CD4-positive, alpha-beta T cell treated with Interleukin-21 for 1 hour (primary cell): ENCODE results near the gene LILRA1.
"Not testable (repeated sequence)": the region's sequence is repeated elsewhere in the genome, so short reads cannot be mapped to it uniquely, and the experiment has no call there.

ENCODE experiments used
- DNase-seq: peaks from one replicate; pipeline ENCODE4 v3.0.0-alpha.2; 2020

The LILRA1 gene

DNA sequence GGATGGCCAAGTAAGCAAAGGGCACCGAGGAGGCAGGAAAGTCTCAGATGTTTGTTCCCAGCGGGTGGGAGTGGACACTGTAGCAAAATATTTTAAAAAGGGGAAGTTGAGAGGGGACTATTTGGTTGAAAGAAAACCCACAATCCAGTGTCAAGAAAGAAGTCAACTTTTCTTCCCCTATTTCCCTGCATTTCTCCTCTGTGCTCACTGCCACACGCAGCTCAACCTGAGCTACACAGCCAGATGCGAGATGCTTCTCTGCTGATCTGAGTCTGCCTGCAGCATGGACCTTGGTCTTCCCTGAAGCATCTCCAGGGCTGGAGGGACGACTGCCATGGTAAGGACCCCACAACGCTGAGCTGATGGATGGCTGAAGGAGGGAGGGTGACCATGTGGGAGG is at the start of gene LILRA1:
Gene LILRA1, plus strand, starts transcription at position 188 of the 400 bp plus-strand sequence. CDS start 613 bp downstream, outside the sequence.
- DNase-seq = not testable (repeated sequence)

DNA sequence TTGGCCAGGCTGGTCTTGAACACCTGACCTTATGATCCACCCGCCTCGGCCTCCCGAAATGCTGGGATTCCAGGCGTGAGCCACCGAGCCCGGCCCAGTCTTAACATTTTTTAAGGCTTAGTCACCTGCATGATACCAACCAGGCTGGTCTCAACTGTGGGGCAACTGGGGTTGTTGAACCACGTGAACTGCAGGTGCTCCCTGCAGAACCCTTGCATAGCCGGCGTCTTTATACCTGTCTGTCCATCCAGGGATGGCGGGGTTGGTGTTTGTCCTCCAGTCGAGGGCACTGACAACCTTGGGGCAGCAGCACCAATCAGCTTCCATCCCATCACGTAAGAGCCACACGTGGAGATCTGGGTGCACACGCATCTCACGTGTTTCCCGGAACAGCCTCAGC is 44.6 kb upstream of the LILRA1 start:
- DNase-seq = no peak

DNA sequence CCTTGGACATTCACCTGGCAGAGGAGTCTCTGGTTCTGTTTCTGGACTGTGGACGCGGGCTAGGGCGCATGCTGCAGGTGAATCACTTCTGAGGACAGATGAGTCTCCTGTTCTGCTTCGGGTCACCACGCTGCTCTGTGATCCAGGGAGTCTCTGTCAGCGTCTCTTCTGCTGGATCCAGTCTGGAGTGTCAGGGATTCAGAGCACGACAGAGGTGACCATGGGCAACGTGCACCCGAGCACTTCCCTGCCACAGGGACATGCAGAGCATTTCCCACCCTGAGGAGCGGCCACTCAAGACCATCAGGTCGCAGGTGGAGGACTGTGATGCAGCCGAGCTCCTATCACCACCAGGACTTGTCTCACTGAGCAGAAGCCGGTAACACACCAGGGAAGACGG is 44.2 kb upstream of the LILRA1 start:
- no peak for DNase-seq

DNA sequence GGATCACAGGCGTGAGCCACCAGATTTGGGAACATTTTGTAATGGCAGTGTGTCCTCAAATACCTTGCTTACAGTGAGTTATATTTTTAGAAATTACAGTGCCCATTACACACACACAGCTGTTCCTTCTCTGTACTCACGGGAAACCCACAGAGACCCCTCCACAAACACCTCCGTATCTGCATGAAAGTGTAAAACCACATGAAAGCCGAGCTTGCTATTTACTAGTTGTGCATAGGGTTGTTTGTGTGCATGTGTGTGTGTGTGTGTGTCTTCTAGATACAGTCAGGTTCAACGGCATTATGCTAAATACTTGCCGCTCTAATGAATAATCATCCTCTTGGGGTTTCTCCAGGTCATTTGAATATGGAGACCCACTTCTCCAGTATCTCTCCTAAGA is 42.1 kb upstream of the LILRA1 start:
- peak; percentile 69 for DNase-seq

DNA sequence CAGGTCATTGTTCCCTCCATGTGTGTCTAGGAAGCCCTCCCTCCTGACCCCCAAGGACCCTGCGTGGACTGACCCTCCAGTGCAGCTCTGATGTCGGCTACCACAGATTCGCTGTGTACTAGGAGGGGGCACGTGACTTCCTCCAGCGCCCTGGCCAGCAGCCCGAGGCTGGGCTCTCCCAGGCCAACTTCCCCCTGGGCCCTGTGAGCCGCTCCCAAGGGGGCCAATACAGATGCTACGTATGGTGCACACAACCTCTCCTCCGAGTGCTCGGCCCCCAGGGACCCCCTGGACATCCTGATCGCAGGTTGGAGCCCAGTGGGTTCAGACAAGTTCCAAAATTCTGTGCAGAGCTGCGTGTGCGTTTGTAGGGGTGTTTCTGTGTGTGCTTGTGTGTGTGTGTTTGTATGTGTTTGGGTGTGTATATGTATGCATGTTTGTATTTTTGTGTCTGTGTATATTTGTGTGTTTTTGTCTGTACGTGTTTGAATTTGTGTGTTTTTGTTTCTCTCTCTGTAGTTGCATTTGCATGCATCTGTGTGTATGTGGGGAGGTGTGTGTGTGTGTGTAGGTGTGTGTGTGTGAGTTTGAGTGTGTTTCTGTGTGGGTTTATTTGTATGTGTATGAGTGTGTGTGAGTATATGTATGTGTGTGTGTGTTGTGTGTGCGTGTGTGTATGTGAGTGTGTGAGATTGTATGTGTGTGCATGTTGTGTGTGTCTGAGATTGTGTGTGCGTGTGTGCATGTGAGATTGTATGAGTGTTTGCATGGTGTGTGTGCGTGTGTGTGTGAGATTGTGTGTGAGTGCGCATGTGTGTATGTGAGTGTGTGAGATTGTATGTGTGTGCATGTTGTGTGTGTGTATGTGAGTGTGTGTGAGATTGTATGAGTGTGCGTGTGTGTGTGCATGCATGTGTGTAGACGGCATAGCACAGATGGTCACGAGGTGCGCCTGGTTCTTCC is 41.2 kb upstream of the LILRA1 start:
- DNase-seq = no peak

DNA sequence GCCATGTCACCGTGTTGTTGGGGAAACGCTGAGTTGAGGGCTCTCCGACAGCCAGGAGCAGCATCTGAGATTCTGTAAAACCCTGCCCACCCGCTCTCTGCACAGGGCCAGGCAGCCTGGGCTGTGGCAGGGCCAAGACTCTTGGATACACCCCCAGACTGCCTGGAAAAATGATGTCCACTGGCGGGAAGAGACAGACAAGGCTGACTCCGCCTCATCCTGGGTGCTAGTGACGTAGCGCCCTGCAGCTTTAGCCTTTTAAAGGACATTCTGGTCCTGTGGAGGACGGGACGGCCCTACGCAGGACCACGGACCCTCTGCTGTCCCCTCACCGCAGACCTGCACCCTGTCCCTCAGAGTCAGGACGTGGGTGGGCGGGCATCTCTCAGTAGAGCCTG is 40.5 kb upstream of the LILRA1 start:
- DNase-seq = no peak

DNA sequence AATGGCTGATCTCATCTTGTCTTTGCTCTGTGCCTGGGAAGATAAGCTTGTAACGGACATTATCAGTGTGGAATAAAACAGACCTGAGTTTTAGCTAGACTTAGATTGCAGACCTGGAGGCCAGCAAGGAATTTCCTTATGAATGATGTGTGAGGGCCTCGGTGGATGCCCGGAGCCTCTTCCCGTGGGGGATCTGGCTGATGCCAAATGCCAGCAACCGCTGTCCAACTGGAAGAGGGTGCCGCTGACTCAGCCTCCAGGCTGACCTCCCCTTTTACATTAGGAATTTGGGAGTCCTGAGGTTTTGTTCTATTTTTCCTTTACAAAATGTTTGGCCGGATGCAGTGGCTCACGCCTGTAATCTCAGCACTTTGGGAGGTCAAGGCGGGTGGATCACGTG is 39.4 kb upstream of the LILRA1 start:
- no peak for DNase-seq

DNA sequence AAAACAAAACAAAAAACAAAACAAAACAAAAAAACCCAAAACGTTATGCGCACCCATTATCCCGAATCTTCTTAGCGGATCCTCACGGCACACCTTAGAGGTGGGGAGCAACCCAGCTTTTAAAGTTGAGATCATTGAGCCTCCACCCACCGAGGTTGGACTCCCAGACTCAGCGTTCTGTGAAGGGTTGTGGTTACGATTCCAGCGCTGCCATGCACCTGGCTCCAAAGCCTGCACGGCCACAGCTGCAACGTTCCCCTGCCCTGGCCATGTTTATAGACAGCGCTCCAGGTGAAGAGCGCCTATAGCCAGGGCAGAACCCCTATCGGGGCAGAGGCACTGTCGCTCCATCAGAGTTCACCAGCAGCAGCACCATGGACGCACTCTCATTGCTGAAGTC is 38.5 kb upstream of the LILRA1 start:
- no peak for DNase-seq

DNA sequence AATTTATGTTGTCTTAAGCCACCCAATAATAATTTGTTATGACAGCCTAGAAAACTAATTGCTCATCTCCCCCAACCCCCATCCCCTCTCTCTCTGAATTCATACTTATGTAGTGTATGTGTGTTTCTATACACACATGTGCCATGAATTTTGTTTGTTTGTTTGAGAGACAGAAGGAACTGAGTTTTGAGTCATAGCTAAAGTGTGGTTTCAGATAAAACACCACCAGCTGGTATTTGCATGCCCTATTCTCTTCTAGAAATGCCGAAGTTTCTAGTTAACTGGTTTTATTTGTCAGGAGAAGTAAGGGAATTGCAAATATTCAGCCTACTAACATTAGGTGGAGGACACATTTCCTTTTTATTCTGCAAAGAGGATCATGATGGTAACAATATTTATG is 37.2 kb upstream of the LILRA1 start:
- no peak for DNase-seq

DNA sequence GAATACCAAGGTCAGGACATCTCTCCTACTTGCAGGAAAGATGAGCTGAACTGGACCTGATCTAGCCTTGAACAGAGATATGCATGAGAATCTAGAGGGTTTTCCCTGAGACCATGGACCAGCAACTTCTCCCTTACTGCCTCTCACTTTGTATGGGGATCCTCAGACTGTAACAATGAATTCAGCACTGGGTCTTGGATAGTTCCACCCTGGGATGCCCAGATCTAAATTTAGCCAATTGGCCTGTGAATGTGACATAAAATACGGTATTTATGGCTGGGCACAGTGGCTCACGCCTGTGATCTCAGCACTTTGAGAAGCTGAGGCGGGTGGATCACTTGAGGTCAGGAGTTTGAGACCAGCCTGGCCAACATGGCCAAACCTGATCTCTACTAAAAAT is 35.1 kb upstream of the LILRA1 start:
- DNase-seq = no peak

DNA sequence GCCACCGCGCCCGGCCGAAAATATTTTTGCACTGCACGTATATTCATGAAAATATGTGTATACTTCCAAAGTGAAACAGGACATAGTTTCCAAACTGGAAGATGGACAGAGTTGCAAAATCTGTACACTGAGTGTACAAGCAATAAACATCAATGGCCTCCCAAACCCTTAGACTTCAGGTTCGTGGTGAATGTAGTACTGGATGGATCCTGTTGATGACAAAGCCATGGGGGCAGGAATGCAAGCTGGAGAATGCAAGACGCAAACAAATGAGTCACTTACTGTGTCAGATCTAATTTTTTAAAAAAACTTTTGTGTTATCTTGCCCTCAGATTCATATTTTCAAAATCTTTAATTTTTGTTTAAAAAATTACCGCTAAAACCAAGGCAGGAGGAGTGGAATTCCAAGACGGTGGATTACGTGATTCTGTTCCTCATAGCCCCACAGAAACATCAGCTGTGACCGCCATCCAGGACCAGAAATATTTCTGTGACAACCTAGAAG is 32.5 kb upstream of the LILRA1 start:
- DNase-seq = no peak

DNA sequence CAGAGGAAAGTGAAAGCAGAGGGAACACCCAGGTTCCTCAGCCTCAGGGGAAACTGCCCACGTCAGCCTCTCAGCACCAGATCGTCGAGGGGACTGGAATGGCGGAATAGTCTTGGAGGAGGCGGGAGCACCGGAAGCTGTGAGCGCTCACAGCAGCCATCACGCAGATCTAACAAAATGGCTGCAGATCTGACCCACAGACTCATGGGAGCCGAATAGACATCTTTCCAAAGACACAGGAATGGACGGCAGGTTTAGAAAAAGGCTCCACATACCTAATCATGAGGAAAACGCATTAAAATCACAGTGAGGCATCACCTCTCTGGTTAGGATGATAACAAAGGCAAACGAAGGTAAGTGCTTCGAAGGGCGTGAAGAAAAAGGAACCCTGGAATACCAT is 31.6 kb upstream of the LILRA1 start:
- no peak for DNase-seq

DNA sequence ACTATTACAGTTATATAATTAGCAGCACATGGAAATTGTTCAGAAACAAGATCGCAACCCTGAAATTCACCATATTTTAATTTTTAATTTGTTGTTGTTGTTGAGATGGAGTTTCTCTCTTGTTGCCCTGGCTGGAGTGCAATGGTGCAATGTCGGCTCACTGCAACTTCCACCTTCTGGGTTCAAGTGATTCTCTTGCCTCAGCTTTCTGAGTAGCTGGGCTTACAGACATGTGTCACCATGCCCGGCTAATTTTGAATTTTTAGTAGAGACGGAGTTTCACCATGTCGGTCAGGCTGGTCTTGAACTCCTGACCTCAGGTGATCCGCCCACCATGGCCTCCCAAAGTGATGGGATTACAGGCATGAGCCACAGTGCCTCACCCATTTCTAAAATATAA is 30.2 kb upstream of the LILRA1 start:
- DNase-seq = not testable (repeated sequence)

DNA sequence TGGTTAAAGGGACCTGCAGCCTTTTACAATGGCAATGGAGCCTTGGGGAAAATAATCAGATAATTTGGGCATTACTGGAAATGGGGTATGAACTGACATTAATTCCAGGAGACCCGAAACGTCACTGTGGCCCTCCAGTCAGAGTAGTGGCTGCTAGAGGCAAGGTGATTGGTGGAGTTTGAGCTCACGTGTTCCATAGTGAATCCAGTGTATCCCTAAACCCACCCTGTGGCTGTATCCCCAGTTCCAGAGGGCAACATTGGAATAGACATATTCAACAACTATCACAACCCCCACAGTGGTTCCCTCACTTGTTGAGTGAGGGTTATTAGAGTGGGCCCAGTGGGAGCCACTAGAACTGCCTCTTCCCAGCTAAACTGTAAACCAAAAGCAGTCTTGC is 23.1 kb upstream of the LILRA1 start:
- DNase-seq = no peak

DNA sequence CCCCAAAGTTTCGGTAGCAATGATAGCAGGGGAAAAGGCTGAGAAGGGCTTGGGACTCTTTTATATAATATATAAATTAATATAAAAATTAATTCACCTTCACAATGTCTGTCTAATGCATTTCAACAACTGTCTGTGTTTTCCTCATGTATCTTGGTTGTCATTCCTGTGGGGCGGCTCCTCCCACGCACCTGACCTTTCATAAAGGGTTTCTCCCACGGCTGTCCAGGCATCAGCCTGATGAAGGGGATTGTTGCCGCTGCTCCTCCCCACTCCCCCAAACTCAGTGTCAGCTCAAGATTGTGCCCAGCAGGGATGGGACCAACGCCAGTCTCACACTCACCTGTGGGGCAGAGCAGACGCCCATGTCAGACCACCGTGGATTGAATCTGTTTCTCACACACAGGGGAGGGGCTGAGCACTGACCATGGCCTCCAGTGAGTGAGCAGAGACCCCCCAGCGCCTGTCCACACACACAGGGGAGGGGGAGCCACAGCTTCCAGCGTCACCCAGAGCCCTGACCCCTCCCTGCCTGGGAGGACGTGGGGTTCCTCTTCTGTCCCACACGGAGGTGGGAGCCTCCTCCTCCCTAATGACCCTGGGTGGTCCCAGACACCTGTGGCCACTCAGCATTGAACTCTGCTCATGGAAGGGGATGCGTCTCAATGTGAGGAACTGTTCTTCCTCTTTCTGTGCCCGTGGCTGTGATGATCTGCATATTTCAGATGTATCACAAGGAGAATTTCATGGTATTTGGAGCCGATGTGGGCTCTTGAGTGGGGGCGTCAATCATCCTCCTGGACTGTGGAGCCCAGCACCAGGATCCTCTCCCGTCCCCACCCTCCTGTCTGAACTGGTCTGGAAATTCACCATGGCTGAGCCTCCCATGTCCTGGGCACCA is 21.5 kb upstream of the LILRA1 start:
- DNase-seq = not testable (repeated sequence)

DNA sequence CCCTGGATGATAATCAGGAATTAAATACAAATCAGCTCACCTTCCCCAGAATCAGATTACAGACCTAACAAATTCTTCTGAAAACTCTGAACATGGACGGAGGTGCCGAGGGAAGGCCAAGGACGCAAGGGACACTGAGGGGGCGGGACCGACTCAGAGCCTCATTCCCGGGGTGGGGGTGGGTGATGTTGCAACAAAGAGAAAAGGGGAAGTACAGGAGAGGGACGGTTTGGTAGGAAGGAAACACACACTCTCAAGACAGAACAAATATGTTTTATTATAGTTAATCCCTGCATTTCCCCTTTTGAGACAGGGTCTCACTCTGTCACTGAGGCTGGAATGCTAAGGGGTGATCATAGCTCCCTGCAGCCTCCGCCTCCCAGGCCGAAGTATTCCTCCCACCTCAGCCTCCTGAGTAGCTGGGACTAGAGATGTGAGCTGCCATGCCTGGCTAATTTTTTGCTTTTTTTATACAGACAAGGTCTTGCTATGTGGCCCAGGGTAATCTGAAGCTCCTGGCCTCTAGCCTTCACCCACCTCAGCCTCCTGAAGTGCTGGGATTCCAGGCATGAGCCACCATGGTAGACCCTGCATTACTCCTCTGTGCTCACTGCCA is 20.6 kb upstream of the LILRA1 start:
- no peak for DNase-seq

DNA sequence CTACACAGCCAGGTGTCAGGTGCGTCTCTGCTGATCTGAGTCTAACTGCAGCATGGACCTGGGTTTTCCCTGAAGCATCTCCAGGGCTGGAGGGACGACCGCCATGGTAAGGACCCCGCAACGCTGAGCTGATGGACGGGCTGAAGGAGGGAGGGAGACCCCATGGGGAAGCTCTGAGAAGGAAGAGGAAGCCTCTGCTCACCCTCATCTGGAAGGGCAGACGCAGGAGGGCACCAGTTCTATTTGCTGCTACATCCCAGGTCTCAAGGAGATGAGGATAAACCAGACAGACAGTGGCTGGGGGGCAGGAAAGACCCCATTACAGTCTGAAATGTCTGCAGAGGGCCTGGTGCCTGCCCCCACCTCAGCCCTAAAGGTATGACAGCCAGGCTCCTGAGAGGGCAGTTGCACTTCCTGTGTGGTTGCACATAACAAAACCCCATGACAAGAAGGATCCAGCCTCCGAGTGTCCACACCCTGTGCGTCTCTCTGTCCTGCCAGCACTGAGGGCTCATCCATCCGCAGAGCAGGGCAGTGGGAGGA is 20.0 kb upstream of the LILRA1 start, which contains the start of gene LILRA2:
Gene LILRA2, plus strand, starts transcription at position 461 of the 543 bp plus-strand sequence. CDS start 89 bp downstream, outside the sequence.
- DNase-seq = no peak

DNA sequence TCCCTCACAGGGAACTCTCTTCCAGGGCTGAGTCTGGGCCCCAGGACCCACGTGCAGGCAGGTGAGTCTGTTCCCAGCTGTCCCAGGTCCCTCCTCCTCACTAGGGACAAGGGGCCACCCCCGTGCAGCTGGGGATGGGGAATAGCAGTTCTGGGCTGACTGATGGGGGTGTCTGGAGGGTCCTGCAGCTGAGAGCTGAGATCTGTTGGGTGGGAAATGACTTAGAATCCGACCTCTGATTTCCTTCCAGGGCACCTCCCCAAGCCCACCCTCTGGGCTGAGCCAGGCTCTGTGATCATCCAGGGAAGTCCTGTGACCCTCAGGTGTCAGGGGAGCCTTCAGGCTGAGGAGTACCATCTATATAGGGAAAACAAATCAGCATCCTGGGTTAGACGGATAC is 19.4 kb upstream of the LILRA1 start:
- no peak for DNase-seq

DNA sequence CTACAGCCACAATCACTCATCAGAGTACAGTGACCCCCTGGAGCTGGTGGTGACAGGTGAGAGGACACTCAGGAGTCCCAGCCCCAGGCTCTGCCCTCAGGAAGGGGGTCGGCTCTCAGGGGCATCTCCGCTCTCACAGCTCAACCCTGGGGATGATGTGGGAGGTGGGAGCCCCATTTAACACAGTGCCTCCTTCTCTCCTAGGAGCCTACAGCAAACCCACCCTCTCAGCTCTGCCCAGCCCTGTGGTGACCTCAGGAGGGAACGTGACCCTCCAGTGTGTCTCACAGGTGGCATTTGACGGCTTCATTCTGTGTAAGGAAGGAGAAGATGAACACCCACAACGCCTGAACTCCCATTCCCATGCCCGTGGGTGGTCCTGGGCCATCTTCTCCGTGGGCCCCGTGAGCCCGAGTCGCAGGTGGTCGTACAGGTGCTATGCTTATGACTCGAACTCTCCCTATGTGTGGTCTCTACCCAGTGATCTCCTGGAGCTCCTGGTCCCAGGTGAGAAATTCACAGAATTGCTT is 18.8 kb upstream of the LILRA1 start:
- no peak for DNase-seq

DNA sequence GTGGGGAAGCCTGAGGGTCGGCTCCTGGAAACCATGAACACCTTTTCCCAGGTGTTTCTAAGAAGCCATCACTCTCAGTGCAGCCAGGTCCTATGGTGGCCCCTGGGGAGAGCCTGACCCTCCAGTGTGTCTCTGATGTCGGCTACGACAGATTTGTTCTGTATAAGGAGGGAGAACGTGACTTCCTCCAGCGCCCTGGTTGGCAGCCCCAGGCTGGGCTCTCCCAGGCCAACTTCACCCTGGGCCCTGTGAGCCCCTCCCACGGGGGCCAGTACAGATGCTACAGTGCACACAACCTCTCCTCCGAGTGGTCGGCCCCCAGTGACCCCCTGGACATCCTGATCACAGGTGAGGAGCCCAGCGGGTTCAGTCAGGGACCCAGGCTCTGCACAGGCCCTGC is 18.2 kb upstream of the LILRA1 start:
- DNase-seq = not testable (repeated sequence)

DNA sequence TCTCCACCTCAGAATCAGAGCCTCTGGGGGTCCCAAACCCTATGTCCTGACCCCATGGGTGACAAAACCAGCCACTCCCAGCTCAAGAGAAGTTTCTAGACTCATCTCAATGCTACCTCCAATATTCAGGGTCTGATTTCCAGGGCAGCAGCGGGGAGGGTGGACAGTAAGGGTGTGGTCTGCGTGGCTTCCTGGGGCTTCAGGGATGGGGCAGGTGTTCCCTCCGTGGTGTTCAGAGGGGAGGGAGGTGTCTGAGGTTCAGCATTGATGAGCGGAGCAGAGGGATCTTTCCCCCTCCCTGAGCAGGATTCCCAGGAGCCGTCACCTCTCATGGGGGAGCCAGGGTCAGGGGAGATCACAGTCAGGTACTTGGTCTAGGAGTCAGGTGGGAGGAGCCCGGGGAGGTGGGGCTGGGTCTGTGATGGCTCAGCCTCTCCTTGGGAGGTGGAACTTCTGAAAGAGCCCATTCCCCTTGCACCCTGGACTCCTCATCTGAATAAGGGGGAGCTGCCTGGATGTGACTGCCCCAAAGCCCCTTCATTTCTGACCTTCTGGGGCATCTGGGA is 16.9 kb upstream of the LILRA1 start:
- DNase-seq = no peak

DNA sequence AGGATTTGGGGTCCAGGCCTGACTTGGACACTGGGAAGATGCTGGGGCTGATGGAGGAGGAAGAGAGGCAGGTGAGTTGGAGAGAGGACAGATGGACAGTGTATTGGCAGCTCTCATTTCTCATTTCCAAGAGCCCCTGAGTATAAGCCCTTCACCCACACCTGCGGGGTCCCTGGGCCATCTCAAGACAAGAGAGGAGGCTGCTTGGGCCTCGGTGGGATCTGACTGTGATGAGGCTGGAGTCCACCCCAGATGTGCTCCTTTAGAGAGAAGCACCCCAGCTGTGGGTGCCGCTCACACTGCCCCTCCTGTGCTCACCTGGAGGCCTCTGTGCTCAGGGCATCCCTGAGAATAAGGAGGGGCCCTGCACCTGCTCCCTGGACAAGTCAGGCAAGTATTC is 16.1 kb upstream of the LILRA1 start:
- no peak for DNase-seq
